HepG2 (cell line): ENCODE results near the gene TUBA8. TPM values are rescaled to one million over a fixed set of nuclear protein-coding genes. Genes with fewer than 3 reads are reported as not detected.

Experiments used
- ATF7-NPFF ChIP-seq: sonication (generic); formaldehyde crosslinking; IDR thresholded peaks from 2 replicates; pipeline ENCODE4 v1.8.1; 2023; ENCODE audit warnings: mild to moderate bottlenecking, low read depth, missing genetic modification reagents, moderate library complexity
- ETS1 ChIP-seq: sonication (generic); formaldehyde crosslinking; IDR thresholded peaks from 2 replicates; pipeline ENCODE4 v1.4.0; 2020; ENCODE audit warnings: missing genetic modification reagents
- MXD4 ChIP-seq: IDR thresholded peaks from 2 replicates; pipeline ENCODE4 v1.6.1; 2016; ENCODE audit warnings: mild to moderate bottlenecking, missing biosample characterization, missing genetic modification reagents
- POLR2A ChIP-seq, 2 experiments: IDR thresholded peaks; 2 replicates each; pipeline ENCODE4 v1.6.1; 2011; ENCODE audit warnings: low read depth in 2 of 2, low read length in 2 of 2, mild to moderate bottlenecking in 1 of 2, moderate library complexity in 1 of 2; ENCODE audit not compliant: insufficient read depth in 1 of 2
- PRMT3 ChIP-seq: sonication (generic); formaldehyde crosslinking; IDR thresholded peaks from 2 replicates; pipeline ENCODE4 v1.8.1; 2022; ENCODE audit warnings: low read depth, mild to moderate bottlenecking, moderate library complexity, missing genetic modification reagents, borderline replicate concordance
- PRPF4 ChIP-seq: fragments of 200-400 bp; formaldehyde crosslinking; IDR thresholded peaks from 2 replicates; pipeline ENCODE4 v1.6.1; 2016; ENCODE audit warnings: low read length, low read depth; ENCODE audit not compliant: poor library complexity, severe bottlenecking
- RARA ChIP-seq: IDR thresholded peaks from 2 replicates; pipeline ENCODE4 v1.6.1; 2016; ENCODE audit warnings: missing genetic modification reagents, missing compliant biosample characterization
- RFXANK ChIP-seq: IDR thresholded peaks from 2 replicates; pipeline ENCODE4 v1.6.1; 2016
- SPEN ChIP-seq: sonication (generic); formaldehyde crosslinking; IDR thresholded peaks from 2 replicates; pipeline ENCODE4 v1.5.1; 2020; ENCODE audit warnings: low read depth, mild to moderate bottlenecking, missing genetic modification reagents
- TFAP4 ChIP-seq: sonication (generic); IDR thresholded peaks from 2 replicates; pipeline ENCODE4 v1.6.1; 2016; ENCODE audit warnings: low read depth, borderline replicate concordance
- ZNF431 ChIP-seq: sonication (generic); formaldehyde crosslinking; IDR thresholded peaks from 2 replicates; pipeline ENCODE4 v1.9.0; 2022; ENCODE audit warnings: missing genetic modification reagents, low read depth, mild to moderate bottlenecking, borderline replicate concordance
- ZNF567 ChIP-seq: sonication (generic); formaldehyde crosslinking; IDR thresholded peaks from 2 replicates; pipeline ENCODE4 v1.8.1; 2023; ENCODE audit warnings: mild to moderate bottlenecking, missing genetic modification reagents, borderline replicate concordance
- ZXDC ChIP-seq: sonication (generic); formaldehyde crosslinking; IDR thresholded peaks from 2 replicates; pipeline ENCODE4 v1.5.0; 2020; ENCODE audit warnings: mild to moderate bottlenecking, missing genetic modification reagents
- polyA plus RNA-seq, 8 experiments: library from polyadenylated mRNA; depleted of rRNA in 3 of 8; stranded (reverse) in 7 of 8; unstranded in 1 of 8; fragments of >200 nt; fragmentation: Illumina TruSeq in 4 of 8; extraction: Trizol in 4 of 8; gene quantifications; 2 replicates each; pipeline versions ENCODE4 v1.2.1 to v1.2.3, GENCODE V29; 2011 to 2016; ENCODE audit warnings: low read depth in 4 of 8, missing spikeins in 1 of 8, mixed read lengths in 1 of 8; ENCODE audit not compliant: insufficient read depth in 1 of 8
- total RNA-seq, 5 experiments: library from RNA; depleted of rRNA; stranded (reverse); fragments of >200 nt; fragmentation: Illumina TruSeq; extraction: Trizol; gene quantifications; 2 replicates each; pipeline ENCODE4 v1.2.3, GENCODE V29; 2016; ENCODE audit warnings: low read depth in 1 of 5
- TF ChIP-seq, protein P1 (sequence below): sonication (generic); formaldehyde crosslinking; conservative IDR thresholded peaks from 2 replicates; pipeline ENCODE4 v1.8.0; 2022; ENCODE audit warnings: mild to moderate bottlenecking, moderate library complexity, missing genetic modification reagents
- TF ChIP-seq, protein P2 (sequence below): sonication (generic); formaldehyde crosslinking; IDR thresholded peaks from 2 replicates; pipeline ENCODE4 v1.5.1; 2020; ENCODE audit warnings: mild to moderate bottlenecking, missing genetic modification reagents, borderline replicate concordance
- TF ChIP-seq, protein P3 (sequence below), 2 experiments: IDR thresholded peaks; 2 replicates each; pipeline ENCODE4 v1.6.1; 2011 to 2012; ENCODE audit warnings: low read length in 2 of 2, borderline replicate concordance in 1 of 2, low read depth in 1 of 2, mild to moderate bottlenecking in 1 of 2, moderate library complexity in 1 of 2

The TUBA8 gene
- total and polyA plus RNA-seq, 2 of the 13 experiments (the other 11 are each of a cell fraction or from before 2014, with no cell fraction given) = 0.35 to 0.69 TPM

GRCh38 chr22:18077639-18078328, 32.8 kb upstream of the TUBA8 start, which contains the start of gene PEX26 (continued):
- TF ChIP-seq, protein P1, sequence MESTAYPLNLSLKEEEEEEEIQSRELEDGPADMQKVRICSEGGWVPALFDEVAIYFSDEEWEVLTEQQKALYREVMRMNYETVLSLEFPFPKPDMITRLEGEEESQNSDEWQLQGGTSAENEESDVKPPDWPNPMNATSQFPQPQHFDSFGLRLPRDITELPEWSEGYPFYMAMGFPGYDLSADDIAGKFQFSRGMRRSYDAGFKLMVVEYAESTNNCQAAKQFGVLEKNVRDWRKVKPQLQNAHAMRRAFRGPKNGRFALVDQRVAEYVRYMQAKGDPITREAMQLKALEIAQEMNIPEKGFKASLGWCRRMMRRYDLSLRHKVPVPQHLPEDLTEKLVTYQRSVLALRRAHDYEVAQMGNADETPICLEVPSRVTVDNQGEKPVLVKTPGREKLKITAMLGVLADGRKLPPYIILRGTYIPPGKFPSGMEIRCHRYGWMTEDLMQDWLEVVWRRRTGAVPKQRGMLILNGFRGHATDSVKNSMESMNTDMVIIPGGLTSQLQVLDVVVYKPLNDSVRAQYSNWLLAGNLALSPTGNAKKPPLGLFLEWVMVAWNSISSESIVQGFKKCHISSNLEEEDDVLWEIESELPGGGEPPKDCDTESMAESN = peak; percentile 27; the same call in 1 of the 2 replicates
- TF ChIP-seq MXD4 (CRISPR knock-in tag) (peak; percentile 74; the same call in 1 of the 2 replicates), TFAP4 (no peak), ETS1 (CRISPR knock-in tag) (no peak), SPEN (CRISPR knock-in tag) (peak; percentile 83), RFXANK (no peak), ZNF431 (CRISPR knock-in tag) (no peak), ATF7-NPFF (peak; percentile 47; the same call in 1 of the 2 replicates), POLR2A (IDR thresholded peaks at IDR 0.05; ENCODE audit: insufficient read depth in 1 of 2, low read depth in 2 of 2, low read length in 2 of 2) (peak; percentile 62 to 73), ZNF567 (CRISPR knock-in tag) (0 out of 2 replicates have a peak, but pooled peaks have one; percentile 17), ZXDC (CRISPR knock-in tag) (no peak), PRPF4 (no peak), RARA (CRISPR knock-in tag) (no peak), PRMT3 (CRISPR knock-in tag) (no peak)
- TF ChIP-seq, protein P2, sequence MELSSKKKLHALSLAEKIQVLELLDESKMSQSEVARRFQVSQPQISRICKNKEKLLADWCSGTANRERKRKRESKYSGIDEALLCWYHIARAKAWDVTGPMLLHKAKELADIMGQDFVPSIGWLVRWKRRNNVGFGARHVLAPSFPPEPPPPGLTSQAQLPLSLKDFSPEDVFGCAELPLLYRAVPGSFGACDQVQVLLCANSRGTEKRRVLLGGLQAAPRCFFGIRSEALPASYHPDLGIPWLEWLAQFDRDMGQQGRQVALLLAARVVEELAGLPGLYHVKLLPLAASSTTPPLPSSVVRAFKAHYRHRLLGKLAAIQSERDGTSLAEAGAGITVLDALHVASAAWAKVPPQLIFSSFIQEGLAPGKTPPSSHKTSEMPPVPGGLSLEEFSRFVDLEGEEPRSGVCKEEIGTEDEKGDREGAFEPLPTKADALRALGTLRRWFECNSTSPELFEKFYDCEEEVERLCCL (CRISPR knock-in tag) = no peak
- TF ChIP-seq, protein P3, sequence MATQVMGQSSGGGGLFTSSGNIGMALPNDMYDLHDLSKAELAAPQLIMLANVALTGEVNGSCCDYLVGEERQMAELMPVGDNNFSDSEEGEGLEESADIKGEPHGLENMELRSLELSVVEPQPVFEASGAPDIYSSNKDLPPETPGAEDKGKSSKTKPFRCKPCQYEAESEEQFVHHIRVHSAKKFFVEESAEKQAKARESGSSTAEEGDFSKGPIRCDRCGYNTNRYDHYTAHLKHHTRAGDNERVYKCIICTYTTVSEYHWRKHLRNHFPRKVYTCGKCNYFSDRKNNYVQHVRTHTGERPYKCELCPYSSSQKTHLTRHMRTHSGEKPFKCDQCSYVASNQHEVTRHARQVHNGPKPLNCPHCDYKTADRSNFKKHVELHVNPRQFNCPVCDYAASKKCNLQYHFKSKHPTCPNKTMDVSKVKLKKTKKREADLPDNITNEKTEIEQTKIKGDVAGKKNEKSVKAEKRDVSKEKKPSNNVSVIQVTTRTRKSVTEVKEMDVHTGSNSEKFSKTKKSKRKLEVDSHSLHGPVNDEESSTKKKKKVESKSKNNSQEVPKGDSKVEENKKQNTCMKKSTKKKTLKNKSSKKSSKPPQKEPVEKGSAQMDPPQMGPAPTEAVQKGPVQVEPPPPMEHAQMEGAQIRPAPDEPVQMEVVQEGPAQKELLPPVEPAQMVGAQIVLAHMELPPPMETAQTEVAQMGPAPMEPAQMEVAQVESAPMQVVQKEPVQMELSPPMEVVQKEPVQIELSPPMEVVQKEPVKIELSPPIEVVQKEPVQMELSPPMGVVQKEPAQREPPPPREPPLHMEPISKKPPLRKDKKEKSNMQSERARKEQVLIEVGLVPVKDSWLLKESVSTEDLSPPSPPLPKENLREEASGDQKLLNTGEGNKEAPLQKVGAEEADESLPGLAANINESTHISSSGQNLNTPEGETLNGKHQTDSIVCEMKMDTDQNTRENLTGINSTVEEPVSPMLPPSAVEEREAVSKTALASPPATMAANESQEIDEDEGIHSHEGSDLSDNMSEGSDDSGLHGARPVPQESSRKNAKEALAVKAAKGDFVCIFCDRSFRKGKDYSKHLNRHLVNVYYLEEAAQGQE (IDR thresholded peaks at IDR 0.05; ENCODE audit: borderline replicate concordance in 1 of 2, low read depth in 1 of 2, low read length in 2 of 2) = no peak
